ENCODE data around the gene PRTFDC1.

DNA sequence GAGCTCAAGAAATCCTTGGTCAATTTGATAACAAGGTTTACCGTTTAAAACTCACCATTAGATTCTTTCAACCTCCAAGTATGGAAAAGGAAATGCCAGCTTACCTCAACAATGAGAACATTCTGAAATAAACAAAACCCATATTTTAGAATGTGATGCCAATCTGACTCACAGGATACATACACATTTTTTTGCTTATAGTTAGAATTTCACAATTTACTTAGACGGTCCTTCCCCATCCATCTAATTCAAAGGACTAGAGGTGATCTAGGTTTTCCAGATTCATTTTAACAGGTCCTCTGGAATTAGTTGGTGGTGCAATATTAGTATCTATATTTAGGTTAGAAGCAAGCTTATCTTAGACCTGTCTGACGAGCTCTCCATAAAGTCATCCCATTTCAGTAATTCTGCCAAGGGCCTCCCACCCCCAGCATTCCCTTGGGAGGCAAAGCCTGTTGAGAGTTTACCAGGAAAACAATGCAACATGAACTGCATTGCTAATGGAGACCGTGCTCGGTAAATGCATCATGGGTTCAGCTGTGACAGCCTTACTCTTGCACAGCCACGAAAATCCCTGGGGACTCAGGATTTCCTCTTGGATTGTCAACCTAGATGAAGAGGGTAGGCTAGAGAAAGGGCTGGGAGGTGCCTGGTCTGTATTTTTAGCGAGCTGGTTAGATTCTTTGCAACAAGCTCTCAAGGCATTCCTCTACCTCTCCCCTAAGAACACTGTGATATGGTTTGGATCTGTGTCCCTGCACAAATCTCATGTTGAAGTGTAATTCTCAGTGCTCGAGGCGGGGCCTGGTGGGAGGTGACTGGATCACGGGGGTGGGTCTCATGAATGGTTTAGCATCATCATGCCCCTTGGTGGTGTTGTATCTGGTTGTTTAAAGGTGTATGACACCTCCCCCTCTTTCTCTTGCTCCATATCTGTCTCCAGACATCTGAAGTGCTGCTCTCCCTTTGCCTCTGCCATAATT is 93.8 kb downstream of the PRTFDC1 start:
- no peak for TF ChIP-seq CREB1 (IDR thresholded peaks at IDR 0.05; ENCODE audit: low read depth)
- no peak for TF ChIP-seq CEBPB (IDR thresholded peaks at IDR 0.05)
- TF ChIP-seq, protein P1, sequence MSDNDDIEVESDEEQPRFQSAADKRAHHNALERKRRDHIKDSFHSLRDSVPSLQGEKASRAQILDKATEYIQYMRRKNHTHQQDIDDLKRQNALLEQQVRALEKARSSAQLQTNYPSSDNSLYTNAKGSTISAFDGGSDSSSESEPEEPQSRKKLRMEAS (IDR thresholded peaks at IDR 0.05): no peak
- TF ChIP-seq TCF12 (IDR thresholded peaks at IDR 0.05; ENCODE audit: low read depth): no peak
- no peak for TF ChIP-seq NFIC (IDR thresholded peaks at IDR 0.05)
- no peak for TF ChIP-seq YY1 (IDR thresholded peaks at IDR 0.05; ENCODE audit: low read depth)
- no peak for TF ChIP-seq RAD21 (IDR thresholded peaks at IDR 0.05; ENCODE audit: low read depth)
- TF ChIP-seq, protein P2, sequence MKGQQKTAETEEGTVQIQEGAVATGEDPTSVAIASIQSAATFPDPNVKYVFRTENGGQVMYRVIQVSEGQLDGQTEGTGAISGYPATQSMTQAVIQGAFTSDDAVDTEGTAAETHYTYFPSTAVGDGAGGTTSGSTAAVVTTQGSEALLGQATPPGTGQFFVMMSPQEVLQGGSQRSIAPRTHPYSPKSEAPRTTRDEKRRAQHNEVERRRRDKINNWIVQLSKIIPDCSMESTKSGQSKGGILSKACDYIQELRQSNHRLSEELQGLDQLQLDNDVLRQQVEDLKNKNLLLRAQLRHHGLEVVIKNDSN (IDR thresholded peaks at IDR 0.05): no peak
- no peak for TF ChIP-seq TEAD4 (IDR thresholded peaks at IDR 0.05)
- no peak for TF ChIP-seq REST (IDR thresholded peaks at IDR 0.05; ENCODE audit: low read depth)
- no peak for TF ChIP-seq EGR1 (IDR thresholded peaks at IDR 0.05)
- TF ChIP-seq TAF1 (IDR thresholded peaks at IDR 0.05; ENCODE audit: low read depth): no peak
- TF ChIP-seq EP300 (IDR thresholded peaks at IDR 0.05; ENCODE audit: borderline replicate concordance): no peak
- TF ChIP-seq FOXM1 (IDR thresholded peaks at IDR 0.05; ENCODE audit: borderline replicate concordance, low read depth): no peak
